Epithelial cell of esophagus (primary cell): ENCODE measurements around the gene SPINDOC.

Experiments used
- DNase-seq: peaks from one replicate; pipeline ENCODE4 v3.0.0; 2010; ENCODE audit warnings: low read depth
- H3K4me3 ChIP-seq: 2 replicates; pipeline ENCODE4 v1.5.1; 2011; ENCODE audit warnings: mild to moderate bottlenecking, low read length, control low read depth
- TF ChIP-seq, protein P1 (sequence below): IDR thresholded peaks from 2 replicates; pipeline ENCODE4 v1.5.1; 2011; ENCODE audit warnings: low read depth, mild to moderate bottlenecking, low read length, control low read depth, inconsistent platforms; ENCODE audit not compliant: insufficient read depth; ENCODE audit errors: missing control alignments

SPINDOC gene

GRCh38 chr11:63821411-63821810 is 8.2 kb downstream of the SPINDOC start:
- TF ChIP-seq, protein P1, sequence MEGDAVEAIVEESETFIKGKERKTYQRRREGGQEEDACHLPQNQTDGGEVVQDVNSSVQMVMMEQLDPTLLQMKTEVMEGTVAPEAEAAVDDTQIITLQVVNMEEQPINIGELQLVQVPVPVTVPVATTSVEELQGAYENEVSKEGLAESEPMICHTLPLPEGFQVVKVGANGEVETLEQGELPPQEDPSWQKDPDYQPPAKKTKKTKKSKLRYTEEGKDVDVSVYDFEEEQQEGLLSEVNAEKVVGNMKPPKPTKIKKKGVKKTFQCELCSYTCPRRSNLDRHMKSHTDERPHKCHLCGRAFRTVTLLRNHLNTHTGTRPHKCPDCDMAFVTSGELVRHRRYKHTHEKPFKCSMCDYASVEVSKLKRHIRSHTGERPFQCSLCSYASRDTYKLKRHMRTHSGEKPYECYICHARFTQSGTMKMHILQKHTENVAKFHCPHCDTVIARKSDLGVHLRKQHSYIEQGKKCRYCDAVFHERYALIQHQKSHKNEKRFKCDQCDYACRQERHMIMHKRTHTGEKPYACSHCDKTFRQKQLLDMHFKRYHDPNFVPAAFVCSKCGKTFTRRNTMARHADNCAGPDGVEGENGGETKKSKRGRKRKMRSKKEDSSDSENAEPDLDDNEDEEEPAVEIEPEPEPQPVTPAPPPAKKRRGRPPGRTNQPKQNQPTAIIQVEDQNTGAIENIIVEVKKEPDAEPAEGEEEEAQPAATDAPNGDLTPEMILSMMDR = no peak
- peak; percentile 61 for DNase-seq
- H3K4me3 ChIP-seq = no peak overlapping the region

GRCh38 chr11:63826471-63827190 is 13.4 kb downstream of the SPINDOC start:
- TF ChIP-seq, protein P1 = no peak

GRCh38 chr11:63829823-63830489 is 16.7 kb downstream of the SPINDOC start:
- TF ChIP-seq, protein P1 = no peak
- no peak overlapping the region for H3K4me3 ChIP-seq
- no peak for DNase-seq

More at GRCh38 chr11:63826471-63827190, 13.4 kb downstream of the SPINDOC start:
- no peak for DNase-seq
- H3K4me3 ChIP-seq = no peak overlapping the region

DNA sequence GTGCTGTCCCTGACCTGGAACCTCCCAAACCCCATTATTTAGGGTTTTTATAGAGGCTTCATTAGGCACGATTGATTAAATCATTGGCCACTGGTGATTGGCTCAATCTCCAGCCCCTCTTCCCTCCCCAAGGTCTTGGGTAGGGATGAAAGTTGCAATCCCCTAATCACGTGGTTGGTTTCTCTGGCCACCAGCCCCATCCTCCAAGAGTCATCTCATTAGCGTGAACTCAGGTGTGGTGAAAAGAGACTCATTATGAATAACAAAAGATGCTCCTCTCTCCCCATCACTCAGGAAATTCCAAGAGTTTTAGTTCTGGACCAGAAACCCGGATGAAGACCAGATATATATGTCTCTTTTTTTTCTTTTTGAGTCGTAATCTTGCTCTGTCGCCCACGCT is 18.1 kb downstream of the SPINDOC start:
- TF ChIP-seq, protein P1 = no peak
- no peak for DNase-seq
- H3K4me3 ChIP-seq = no peak overlapping the region

DNA sequence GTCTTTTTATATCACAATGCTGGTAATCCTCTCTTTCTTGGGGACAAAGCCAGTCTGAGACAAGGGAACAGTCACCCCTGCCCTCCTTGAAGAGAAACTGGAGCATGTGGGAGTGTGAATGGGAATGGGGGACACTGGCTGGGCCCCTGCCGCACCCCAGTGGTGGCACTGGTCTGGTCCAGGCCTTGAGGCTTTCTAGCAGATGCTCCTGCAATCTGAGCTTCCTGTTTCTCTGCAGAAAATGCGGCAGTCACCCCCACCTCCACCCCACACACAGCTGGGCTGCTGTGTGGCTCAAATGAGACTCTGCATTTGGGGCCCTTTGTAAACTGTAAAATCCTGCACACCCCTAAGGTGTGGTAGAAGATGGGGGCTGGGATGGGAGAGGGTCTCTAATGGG is 19.1 kb downstream of the SPINDOC start:
- no peak for DNase-seq
- TF ChIP-seq, protein P1 = no peak
- no peak overlapping the region for H3K4me3 ChIP-seq

DNA sequence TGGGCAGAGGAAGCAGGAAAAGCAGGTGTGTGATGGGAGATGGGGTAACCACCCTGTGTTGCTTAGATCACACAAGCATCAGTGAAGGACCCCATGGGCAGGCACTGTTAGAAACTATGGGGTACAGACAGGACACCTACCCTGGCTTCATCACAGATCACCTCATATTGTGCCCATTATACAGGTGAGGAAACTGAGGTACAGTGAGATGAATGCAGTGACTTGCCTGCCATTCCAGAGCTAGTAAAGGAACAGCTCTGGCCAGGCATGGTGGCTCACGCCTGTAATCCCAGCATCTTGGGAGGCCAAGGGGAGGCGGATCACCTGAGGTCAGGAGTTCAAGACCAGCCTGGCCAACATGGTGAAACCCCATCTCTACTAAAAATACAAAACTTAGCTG is 19.8 kb downstream of the SPINDOC start:
- no peak for DNase-seq
- TF ChIP-seq, protein P1 = no peak
- no peak overlapping the region for H3K4me3 ChIP-seq
